H1 (cell line): ENCODE results near the gene ERC1. TPM values are rescaled to one million over a fixed set of nuclear protein-coding genes. Genes with fewer than 3 reads are reported as not detected.

ENCODE experiments used
- BCL11A ChIP-seq, 2 experiments: IDR thresholded peaks; one replicate each; pipeline ENCODE4 v1.6.1; 2011; ENCODE audit warnings: low read depth in 2 of 2, low read length in 2 of 2, mild to moderate bottlenecking in 2 of 2
- CHD7 ChIP-seq: fragments of 300-600 bp; sonication (generic); IDR thresholded peaks from 2 replicates; pipeline ENCODE4 v1.7.1; 2012; ENCODE audit warnings: low read length, moderate library complexity, mild to moderate bottlenecking, inconsistent platforms; ENCODE audit not compliant: insufficient replicate concordance
- CTCF ChIP-seq, 3 experiments: IDR thresholded peaks; 1 replicate in 2 of 3; 2 replicates in 1 of 3; pipeline versions ENCODE4 v1.5.1 to v1.6.1; 2011; ENCODE audit warnings: low read length in 3 of 3, mild to moderate bottlenecking in 3 of 3, inconsistent platforms in 2 of 3, low read depth in 1 of 3, moderate library complexity in 1 of 3; ENCODE audit not compliant: insufficient read depth in 1 of 3; ENCODE audit errors: control extremely low read depth in 1 of 3
- KDM5A ChIP-seq: fragments of 200-600 bp; IDR thresholded peaks from 2 replicates; pipeline ENCODE4 v1.7.1; 2012; ENCODE audit warnings: mild to moderate bottlenecking, low read length, inconsistent platforms, mixed read lengths
- RAD21 ChIP-seq, 2 experiments: IDR thresholded peaks in 1 of 2; conservative IDR thresholded peaks in 1 of 2; 2 replicates each; pipeline ENCODE4 v1.6.1; 2011; ENCODE audit warnings: low read depth in 2 of 2, low read length in 2 of 2, improper control_type of control experiment in 1 of 2, inconsistent platforms in 1 of 2, mild to moderate bottlenecking in 1 of 2, moderate library complexity in 1 of 2
- TEAD4 ChIP-seq: IDR thresholded peaks from 2 replicates; pipeline ENCODE4 v1.6.1; 2012; ENCODE audit warnings: low read depth, low read length, inconsistent platforms, mixed read lengths
- polyA plus RNA-seq, 7 experiments: library from polyadenylated mRNA; depleted of rRNA in 3 of 7; stranded (reverse) in 5 of 7; unstranded in 2 of 7; fragments of >200 nt in 5 of 7; fragments of 200-250 nt in 2 of 7; gene quantifications; 1 replicate in 5 of 7; 2 replicates in 1 of 7; 4 replicates in 1 of 7; pipeline versions ENCODE4 v1.2.1 to v1.2.3, GENCODE V29; 2011 to 2013; ENCODE audit warnings: missing spikeins in 2 of 7, mixed read lengths in 2 of 7
- total RNA-seq: library from RNA; stranded (reverse); fragmentation: NEBNext Ultra II Directional; extraction: Animal tissue kit (Norgen Biotek cat#: 25700); gene quantifications from 2 replicates; pipeline ENCODE4 v1.2.1, GENCODE V29; 2021

Gene ERC1
- total and polyA plus RNA-seq, 2 of the 8 experiments (the other 6 are each of a cell fraction or from before 2014, with no cell fraction given): 7.8 to 45.7 TPM

GRCh38 chr12:1507308-1507707 is 516.3 kb downstream of the ERC1 start (continued):
- TF ChIP-seq KDM5A: no peak
- TF ChIP-seq CHD7: no peak
- TF ChIP-seq RAD21 (IDR thresholded peaks at IDR 0.05 in 1 of 2, conservative IDR thresholded peaks at IDR 0.05 in 1 of 2; ENCODE audit: low read depth in 2 of 2, low read length in 2 of 2): no peak
- TF ChIP-seq TEAD4: no peak
- TF ChIP-seq BCL11A (IDR thresholded peaks at IDR 0.05; ENCODE audit: low read depth in 2 of 2, low read length in 2 of 2): no peak
- no peak for TF ChIP-seq CTCF (IDR thresholded peaks at IDR 0.05; ENCODE audit: control extremely low read depth in 1 of 3, insufficient read depth in 1 of 3, low read depth in 1 of 3, low read length in 3 of 3)
- TF ChIP-seq, all 59 proteins: peak for 0
